Measurements from ENCODE around the gene PRKCE.
"Not testable (repeated sequence)": the region's sequence is repeated elsewhere in the genome, so short reads cannot be mapped to it uniquely, and the experiment has no call there.

The PRKCE gene

DNA sequence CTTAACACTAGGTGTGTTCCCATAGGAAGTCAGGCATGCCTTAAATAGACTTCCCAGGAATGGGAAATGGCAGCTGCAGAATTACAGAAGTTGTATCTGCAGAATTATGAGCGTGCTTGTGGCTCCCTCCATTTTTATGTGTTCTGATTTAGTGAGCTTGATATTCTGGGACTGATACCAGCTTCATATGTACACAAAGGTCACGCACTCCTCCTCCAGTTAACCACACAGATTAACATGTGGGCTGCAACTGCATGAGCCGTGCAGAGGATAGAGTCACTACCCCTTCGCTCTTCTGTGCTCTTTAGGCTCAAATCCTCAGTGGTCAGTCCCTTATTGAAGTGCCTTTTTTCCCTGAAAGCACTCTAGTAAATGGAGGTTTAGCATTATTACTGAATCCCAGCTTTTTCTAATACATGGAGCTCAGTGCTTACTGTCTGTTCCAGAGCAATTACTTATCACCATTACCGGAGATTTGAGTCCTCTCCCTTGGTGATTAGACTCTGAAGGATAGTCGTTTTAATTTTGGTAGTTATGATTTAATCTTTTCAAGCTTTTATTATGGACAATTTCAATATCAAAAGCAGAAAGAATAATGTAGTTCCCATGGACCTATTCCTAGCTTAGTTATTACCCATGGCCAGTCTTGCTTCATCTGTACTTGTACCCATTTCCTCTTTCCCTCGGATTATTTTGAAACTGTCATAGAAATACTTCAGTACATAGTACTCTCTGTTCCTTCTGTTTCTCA lies 238.3 kb downstream of the PRKCE start:
- no peak for DNase-seq (ENCODE audit: low read depth)

DNA sequence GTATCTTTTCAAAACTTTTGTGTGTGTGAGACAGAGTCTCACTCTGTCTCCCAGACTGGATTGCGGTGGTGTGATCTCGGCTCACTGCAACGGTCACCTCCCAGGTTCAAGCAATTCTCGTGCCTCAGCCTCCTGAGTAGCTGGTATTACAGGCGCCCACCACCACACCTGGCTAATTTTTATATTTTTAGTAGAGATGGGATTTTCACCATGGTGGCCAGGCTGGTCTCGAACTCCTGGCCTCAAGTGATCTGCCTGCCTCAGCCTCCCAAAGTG lies 238.8 kb downstream of the PRKCE start:
- DNase-seq (ENCODE audit: low read depth), result not testable (repeated sequence)

DNA sequence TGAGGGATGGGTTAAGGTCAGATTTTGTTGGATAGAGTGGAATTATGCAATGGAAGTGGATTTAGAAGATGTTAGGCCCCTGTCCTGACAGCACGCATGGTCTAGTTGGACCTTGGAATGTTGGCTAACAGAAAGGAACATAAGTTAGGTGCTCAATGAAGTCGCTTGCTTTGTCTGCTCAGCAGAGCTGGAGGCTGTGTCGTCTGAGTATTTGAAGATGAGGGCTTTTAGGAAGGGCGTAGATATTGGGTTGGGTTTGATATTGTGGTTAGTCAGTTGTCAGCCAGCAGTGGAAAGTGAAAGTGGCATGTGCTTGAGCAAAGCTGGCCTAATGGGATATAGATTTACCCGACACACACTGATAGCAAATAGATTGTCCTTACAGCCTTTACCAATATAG lies 239.3 kb downstream of the PRKCE start:
- DNase-seq (ENCODE audit: low read depth), result no peak

DNA sequence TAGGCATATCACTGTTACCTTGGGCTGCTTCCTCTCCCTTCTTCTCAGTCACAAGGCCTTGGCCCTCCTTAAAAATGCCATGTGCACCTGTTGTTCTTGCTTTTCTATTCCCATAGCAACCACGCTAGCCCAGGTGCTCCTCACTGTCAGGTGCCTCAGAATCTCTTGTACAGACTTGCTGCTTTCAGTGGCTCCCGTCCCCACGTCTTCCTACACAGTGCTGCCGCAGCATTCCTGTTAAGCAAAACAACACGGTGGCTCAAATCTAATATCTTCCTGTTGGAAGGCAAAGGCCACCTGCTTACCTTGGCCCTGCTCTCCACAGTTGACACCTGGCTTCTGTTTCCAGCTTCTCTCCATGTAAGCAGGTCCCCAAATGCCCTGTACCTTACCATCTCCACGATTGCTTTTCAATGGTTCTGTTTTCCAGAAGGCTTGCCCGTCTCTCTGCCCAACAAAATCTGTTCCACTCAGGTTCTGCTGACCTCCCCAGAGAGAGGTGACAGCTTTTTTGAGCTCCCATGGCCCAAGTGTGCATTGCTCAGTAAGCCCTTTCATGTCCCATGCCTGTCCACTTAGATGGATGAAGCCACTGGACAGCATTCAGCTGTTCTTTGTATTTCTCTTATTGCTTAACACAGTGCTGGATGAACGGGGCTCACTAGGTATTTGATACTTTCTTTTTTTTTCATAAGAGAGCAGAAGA lies 240.4 kb downstream of the PRKCE start:
- DNase-seq (ENCODE audit: low read depth), result no peak

DNA sequence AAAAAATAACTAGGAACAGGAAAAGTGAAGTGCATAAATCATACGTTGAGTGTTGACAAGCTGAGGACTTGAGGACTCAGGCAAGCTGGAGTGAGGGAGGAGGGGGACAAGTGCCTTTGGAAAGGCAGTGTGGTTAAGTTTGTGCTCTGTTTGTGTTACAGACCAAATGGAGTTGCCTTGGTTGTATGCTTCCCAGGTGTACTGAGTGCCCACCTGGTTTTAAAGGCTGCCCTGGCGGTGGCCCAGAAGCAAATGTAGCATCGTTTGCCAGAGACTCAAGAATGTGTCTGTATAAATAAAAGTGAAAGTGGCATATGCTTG lies 240.9 kb downstream of the PRKCE start:
- DNase-seq (ENCODE audit: low read depth), result no peak

DNA sequence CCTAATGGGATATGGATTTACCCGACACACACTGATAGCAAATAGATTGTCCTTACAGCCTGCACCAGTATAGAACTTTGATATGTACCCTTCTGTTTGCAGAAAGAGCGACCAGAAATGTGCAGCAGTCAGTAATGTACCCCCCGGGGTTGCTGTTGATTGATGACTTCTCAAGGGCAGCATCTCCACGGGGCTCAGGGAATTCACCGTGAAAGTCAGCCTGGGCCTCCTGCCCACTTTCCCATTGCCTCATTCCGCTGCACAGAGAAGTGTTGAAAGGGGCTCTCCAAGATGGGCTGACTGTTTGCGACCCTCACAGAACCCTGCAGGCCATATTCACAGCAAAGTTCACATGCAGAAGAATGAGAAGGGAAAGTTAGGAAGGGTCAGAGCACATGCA lies 241.3 kb downstream of the PRKCE start:
- DNase-seq (ENCODE audit: low read depth), result no peak

DNA sequence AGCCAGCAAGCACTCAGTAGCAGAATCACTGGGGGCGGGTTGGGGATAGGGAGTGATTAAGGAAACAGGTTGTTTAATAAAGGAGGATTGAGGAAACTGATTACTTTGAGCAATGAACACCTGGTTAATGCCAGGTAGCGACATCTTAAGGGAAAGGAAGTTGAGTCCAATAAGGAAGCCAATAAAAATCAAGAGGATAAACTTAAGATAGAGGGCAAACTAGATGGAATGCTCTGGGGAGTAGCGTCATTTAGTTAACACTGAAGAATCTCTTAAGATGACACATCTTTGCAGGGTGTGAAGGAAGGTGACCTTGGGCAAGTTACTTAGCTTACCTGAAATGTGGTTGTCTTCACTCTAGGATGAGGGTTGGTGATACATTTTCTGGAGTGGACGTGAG lies 242.7 kb downstream of the PRKCE start:
- no peak for DNase-seq (ENCODE audit: low read depth)

DNA sequence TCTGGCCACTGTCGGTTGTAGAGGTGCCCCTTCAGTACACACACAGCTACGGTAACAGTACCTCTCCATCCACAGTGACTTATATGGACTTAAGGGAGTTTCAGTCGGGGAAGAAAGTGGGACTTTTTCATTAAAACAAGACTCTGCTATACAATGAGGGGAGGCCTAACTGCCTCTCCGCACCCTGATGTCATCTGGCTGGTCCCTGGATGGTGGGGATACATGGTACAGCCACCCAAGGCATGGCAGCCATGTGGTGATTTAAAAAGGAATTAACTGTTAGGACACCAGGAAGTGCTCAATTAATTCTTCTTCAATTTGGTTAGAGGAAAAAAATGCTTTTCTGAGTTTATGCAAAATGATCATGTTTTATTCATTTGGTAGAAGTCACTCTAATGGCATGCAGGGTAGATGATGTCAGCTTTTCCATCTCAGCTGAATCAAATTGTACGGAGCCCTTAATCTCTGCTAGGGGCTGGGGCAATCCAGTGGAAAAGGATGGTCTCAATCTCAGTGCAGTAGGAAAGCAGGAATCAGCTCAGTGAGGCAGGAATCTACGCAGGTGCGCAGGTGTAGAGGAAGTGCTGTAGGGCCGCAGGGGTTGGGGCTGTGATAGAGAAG lies 243.9 kb downstream of the PRKCE start:
- DNase-seq (ENCODE audit: low read depth), result no peak

DNA sequence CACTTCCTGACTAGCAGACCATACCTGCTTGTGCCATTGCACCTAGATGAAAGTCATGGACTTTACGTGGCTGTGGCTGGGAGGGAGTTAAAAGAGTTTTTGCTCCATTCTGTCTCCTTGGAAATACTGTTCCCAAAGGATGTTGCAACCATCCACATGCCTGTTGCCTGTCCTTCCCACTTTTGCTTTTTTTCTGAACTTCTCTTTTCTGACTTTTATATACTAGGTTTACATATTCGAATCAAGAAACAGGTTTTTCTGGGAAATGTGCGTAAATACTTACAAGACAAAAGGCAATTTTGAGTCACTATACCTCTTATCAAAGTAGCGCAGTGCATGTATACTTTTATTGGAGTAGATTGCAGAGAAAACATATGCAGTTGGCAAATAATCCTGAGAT lies 244.8 kb downstream of the PRKCE start:
- no peak for DNase-seq (ENCODE audit: low read depth)

DNA sequence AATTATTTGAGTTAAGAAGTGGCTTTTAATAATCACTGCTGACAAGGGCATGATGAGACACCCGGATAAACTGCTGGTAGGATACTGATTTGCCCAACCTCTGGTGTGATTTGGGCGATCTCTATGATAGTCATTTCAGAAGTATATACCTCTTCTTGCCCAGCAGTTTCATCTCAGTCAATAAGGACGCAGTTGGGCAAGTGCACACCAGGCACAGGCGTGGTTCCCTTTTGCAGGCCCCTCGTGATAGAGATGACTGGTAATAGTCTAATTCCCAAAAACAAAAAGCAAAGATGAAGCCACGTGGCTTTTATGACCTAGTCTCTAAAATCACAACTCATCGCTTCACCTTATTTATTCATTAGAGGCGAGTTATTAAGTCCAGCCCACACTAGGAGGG lies 246.4 kb downstream of the PRKCE start:
- no peak for DNase-seq (ENCODE audit: low read depth)

DNA sequence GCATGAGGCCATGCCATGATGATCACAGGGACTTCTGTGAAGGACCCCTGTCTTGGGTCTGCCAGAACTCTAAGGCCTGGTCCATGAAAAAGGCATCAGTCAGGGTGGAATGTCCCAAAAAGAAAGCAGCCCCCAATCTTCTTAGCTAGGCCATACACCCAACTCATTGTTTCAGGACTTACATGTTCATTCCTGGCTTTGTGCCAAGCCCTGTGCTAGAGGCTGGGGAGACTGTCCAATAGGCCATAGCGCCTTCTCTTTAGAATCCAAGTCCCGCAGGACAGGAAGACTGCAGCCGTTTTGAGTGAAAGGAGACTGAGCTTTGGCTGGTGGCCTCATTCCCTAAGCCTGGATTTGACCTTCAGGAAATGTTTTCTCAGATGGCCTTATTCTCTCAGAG lies 247.3 kb downstream of the PRKCE start:
- no peak for DNase-seq (ENCODE audit: low read depth)

DNA sequence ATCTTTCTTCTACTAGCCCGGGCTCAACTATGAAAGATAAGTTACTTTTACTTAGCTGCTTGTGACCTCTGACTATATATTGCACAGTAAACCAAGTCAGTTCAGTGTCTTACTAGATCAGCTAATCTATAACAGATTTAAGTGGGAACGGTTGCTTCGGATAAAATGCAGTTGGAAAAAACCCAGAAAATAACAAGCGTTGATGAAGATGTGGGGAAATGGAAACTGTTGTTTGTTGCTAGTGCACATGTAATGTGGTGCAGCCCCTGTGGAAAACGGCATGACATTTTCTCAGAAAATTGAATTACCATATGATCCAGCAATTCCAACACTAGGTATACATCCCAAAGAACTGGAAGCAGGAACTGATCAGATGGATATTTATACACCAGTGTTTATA lies 248.5 kb downstream of the PRKCE start:
- DNase-seq (ENCODE audit: low read depth), result no peak

DNA sequence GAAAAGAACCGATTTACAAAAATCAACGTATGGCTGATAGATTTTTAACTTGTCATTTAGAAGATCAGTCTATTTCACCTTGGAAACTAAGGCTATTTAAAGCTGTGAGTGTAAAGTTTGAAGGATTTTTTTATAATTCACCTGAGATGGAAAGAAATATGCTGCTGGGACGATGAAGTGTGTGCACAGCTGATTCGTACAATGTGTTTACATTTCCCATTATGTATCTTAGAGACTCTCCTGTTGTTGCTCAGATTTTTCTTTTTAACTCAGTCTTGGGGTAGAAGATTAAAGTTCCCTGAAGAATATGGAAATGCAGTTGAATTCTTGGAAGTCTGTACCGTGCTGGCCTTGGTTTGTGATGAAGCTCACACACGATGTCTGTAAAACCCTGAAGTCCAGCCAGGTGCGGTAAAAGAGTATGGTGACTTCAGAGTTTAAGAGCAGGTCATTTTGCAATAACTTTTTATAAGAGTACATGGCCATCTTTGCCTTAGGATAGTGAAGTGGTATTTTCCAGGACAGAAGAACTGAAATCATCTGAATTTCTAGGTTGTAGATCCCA lies 250.1 kb downstream of the PRKCE start:
- DNase-seq (ENCODE audit: low read depth), result no peak

DNA sequence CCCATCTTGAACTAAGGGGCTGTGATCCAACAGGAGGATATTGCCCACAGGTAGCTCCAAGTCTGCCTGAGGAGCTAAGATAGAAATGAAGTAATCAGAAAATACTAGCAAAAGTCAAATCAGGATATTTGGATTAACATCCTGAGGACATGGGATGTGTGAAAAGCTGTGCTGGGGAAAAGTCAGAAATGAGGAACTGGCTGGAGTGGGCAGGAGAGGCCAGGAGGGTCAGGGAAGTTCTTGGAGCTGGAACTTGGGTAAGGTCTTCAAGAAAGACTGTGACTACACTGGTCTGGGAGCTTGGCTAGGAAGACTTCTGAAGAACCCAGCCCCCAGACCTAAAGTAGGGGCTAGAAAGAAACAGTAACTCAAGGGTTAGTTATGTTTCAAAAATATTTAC lies 250.9 kb downstream of the PRKCE start:
- no peak for DNase-seq (ENCODE audit: low read depth)

DNA sequence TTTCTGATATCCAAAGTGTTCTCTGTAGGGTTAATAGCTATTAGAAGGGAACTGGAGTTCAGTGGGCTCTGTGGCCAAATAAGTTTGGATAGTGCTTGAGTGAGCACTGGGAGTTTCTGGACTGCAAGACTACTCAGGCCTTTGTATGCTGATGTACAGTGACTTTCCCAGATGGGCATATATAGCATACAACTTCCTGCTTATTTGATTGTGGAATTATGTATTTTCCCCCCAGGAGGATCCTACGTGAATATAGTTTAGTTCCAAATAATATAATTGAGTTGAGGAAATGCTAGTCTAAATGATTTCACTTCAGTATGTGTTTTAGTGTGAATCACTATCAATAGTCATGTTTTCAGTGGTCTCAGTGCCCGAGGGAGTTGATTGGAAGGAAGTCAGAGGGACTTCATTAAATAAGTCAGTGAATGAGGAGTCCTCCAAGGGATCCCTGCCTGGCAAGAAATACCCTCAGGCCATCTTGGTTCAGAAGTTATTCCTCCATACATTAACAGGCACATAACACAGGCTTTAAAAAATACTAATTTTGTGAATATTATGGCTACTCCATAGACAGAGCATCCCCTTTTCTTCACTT lies 251.4 kb downstream of the PRKCE start:
- DNase-seq (ENCODE audit: low read depth), result no peak

DNA sequence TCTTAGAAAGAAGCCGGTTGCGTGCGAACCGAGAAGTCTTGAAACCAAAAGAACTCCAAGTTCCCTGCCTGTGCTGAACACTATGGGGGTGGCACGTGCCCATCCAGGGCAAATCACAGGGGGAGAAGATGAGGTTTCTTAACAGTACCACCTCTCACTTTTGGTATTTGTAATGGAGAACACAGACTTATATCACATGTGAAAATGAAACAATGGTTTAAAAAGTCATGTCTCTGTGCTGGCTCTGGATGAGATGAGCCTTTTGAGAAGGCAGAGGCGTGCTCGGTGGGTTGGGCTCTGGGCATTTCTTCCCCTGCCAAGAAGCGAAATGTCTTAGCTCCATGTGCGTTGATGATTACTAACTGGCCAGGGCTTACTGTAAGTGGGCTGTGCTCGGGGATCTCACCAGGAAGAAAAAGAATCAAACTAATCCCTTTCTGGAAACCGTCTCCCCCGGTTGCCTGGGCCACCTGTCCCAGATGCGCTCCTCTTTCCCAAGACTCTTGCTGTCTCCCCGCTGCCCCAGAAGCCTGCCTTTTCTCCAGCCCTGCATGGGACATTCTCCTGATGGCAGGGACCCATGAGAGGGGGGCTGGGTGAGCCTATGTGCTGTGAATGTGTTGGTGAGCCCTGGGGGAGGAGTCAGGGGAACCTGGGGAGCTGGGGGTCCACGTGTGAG lies 252.9 kb downstream of the PRKCE start:
- DNase-seq (ENCODE audit: low read depth), result no peak

DNA sequence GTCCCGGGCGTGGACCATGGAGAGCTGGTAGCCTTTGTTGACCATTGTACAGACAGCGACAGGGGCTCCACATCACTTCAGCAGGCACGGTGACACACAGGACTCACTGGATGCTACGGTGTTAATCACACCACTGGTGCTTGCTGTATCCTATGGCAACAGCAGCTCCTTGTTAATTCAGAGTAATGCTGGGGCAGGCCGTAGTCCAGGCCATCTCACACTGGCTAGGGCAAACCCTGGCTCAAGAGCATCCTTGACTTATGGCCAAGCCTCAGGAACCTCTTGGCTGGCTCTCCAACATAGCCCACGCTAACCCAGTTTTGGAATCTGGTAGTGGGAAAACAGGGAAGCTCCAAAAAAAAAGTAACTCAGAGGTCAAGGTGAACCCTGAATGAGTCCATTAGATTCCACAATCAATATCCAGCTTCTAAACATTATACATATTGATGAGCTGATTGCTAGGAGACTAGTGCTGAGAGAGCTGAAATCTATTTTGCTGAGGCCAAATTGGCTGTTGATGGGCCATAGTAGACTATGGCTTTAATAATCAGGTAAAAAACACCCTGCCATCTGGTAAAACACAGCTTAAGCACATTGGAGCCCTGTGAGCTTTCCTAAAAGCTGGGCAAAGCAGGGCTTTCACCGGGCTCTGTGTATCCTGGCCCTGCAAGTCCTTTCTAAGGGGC lies 253.6 kb downstream of the PRKCE start:
- DNase-seq (ENCODE audit: low read depth), result no peak

DNA sequence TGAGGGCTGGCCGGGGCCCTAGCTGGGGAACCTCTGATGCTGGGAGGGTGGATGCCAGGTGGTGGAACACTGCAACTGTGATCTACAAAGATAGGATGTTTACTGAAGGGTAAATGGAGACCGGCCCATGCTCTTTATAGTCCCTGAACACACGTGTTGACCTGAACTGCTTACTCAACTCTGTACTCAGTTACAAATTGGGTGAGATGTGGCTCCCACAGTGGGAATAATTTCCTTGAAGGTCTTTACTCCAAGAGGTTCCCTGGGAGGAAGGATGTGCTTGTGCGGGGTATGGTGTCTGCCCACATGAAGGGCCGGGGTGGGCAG lies 254.1 kb downstream of the PRKCE start:
- DNase-seq (ENCODE audit: low read depth), result no peak

DNA sequence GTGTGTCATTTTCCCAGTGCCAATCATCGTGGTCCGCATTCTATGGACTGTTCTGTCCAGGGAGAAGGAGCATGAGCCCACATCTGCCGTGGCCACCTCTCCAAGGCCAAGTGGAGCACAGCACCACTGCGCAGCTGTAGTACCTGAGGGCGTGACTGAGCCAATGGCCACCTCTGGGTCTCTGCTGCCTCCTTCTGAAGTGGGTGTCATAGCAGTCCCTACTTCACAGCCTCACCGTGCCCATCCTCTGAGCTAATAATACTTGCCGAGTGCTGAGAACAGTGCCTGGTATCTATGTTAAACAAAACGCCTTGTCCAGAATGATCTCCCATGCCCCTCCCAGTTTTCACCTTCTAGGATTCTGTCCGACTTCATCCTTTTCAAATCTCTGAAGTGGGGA lies 256.1 kb downstream of the PRKCE start:
- no peak for DNase-seq (ENCODE audit: low read depth)

DNA sequence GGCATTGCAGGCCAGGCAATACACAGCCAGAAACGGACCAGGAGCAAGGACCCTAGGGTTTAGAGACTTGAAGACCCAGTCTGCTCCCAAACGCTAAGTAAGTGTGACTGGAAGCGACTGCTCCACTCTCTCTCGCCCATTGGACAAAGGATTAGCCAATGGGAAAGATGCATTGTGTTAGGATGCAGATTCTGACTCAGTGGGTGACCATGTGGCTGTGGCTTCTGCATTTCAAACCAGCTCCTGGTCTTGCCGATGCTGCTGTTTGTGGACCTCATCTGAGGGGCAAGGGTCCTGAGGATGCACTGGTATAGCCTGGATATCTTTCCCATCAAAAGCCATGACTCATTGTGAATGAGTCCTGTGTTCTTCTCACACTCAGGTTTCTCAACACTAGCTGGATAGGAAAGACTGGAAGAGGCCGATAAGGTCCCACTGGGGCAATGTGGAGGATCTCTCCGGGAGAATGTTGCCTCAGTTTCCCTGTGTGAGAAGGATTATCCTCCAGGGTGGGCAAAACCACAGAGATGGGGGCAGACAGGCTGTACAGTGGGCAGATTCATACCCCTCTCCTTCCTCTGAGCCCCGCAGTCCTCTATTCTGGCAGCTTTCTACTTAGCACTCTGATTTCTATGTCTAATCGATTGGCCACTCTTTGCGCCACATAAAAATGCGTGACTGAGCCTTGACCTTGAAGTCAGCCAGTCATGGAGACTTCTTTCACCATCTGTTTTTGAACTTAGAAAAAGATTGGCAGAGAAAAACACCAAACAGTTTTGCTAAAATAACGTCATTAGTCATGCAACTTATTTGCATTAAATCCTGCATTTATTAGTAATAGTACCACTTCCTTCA lies 257.1 kb downstream of the PRKCE start:
- DNase-seq (ENCODE audit: low read depth), result no peak

DNA sequence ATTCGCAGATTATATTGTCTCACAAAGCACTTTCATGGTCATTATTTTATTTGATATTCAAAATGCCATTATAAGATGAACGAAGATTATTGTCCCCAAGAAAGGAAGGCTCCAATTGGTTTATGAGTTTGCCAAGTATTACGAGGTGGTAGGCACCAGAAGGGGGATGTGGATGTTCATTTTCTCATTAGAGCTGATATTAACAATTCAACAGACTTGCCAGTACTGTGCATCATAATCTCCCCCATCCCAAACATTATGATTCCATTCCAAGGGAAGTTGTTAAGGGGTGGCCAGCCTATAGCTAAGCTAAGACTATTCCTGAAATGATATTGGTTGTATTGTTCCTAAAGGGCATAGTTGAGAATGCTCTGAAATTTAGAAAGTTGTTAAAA lies 257.7 kb downstream of the PRKCE start:
- no peak for DNase-seq (ENCODE audit: low read depth)

All from stimulated activated CD4-positive, alpha-beta T cell treated with anti-CD3 and anti-CD28 coated beads, Interleukin-2, amount 100 ng/mL, for 4 hours (primary cell).